Glutamatergic neuron (in vitro differentiated cells): ENCODE data around the gene ANKRD6. TPM values are rescaled to one million over a fixed set of nuclear protein-coding genes. Genes with fewer than 3 reads are reported as not detected.

Experiments used
- DNase-seq: peaks from one replicate; pipeline ENCODE4 v3.0.0; 2022
- H3K27ac Mint-ChIP-seq: one replicate; pipeline ENCODE4 v1.8.0; 2020; ENCODE audit warnings: mild to moderate bottlenecking, mixed read lengths, inconsistent platforms; ENCODE audit not compliant: unreplicated experiment
- H3K27me3 Mint-ChIP-seq: one replicate; pipeline ENCODE4 v1.8.0; 2020; ENCODE audit warnings: mild to moderate bottlenecking, moderate library complexity, mixed read lengths, inconsistent platforms; ENCODE audit not compliant: unreplicated experiment
- H3K36me3 Mint-ChIP-seq: one replicate; pipeline ENCODE4 v1.8.0; 2020; ENCODE audit warnings: mild to moderate bottlenecking, mixed read lengths, inconsistent platforms; ENCODE audit not compliant: unreplicated experiment
- H3K4me1 Mint-ChIP-seq: one replicate; pipeline ENCODE4 v1.8.0; 2020; ENCODE audit warnings: mild to moderate bottlenecking, low read depth, mixed read lengths, inconsistent platforms; ENCODE audit not compliant: unreplicated experiment
- H3K4me3 Mint-ChIP-seq: one replicate; pipeline ENCODE4 v1.8.0; 2020; ENCODE audit warnings: mild to moderate bottlenecking, mixed read lengths, inconsistent platforms; ENCODE audit not compliant: unreplicated experiment
- H3K9me3 Mint-ChIP-seq: one replicate; pipeline ENCODE4 v1.8.0; 2020; ENCODE audit warnings: mild to moderate bottlenecking, moderate library complexity, mixed read lengths, inconsistent platforms; ENCODE audit not compliant: unreplicated experiment
- total RNA-seq: library from RNA; stranded (reverse); fragmentation: NEBNext Ultra II Directional; extraction: Animal tissue kit (Norgen Biotek cat#: 25700); gene quantifications from one replicate; pipeline ENCODE4 v1.2.1, GENCODE V29; 2021; ENCODE audit not compliant: unreplicated experiment
- TF ChIP-seq, protein P1 (sequence below): fragments of 200-600 bp; sonication (generic); IDR thresholded peaks from one replicate; pipeline ENCODE4 v1.5.0; 2021; ENCODE audit not compliant: partially characterized antibody, unreplicated experiment

The ANKRD6 gene
- total RNA-seq, 1 donor from 2014 or later: 31.9 TPM

DNA sequence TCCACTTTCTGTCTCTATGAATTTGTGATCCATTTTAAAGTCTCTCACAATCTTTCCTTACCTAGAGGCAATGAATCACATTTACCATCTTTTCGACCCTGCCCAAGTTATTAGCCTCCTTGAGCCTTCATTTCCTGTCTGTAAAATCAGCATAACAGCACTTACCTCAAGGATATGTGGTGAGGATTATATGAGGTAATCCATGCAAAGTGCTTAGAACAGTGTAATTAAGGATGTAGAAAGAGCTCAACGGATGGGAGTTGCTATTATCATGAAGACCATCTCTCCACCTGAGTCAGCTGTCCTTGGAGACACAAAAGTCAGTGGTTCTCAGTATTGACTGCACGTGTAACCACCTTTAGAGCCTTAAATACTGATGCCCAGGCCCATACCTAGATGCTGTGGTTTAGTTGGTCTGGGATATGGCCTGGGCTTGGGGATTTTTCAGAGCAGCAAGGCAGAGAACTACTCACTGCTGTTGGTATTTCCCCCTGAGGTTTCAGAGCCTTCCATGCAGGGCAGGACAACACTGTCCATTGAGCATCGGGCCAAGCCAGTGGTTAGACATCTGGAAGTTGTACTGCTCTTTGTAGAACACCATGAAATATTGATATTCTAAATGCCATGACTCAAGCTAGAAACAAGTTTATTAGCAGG is 149.8 kb downstream of the ANKRD6 start:
- Mint-ChIP-seq H3K27ac (peak overlapping the region; percentile 30), H3K4me3 (no peak overlapping the region), H3K9me3 (peaks cover 1% of the 10 kb centered on the region), H3K4me1 (peaks cover 33% of the 10 kb centered on the region), H3K27me3 (peaks cover 4% of the 10 kb centered on the region), H3K36me3 (no peaks in the 10 kb centered on the region)
- TF ChIP-seq, protein P1, sequence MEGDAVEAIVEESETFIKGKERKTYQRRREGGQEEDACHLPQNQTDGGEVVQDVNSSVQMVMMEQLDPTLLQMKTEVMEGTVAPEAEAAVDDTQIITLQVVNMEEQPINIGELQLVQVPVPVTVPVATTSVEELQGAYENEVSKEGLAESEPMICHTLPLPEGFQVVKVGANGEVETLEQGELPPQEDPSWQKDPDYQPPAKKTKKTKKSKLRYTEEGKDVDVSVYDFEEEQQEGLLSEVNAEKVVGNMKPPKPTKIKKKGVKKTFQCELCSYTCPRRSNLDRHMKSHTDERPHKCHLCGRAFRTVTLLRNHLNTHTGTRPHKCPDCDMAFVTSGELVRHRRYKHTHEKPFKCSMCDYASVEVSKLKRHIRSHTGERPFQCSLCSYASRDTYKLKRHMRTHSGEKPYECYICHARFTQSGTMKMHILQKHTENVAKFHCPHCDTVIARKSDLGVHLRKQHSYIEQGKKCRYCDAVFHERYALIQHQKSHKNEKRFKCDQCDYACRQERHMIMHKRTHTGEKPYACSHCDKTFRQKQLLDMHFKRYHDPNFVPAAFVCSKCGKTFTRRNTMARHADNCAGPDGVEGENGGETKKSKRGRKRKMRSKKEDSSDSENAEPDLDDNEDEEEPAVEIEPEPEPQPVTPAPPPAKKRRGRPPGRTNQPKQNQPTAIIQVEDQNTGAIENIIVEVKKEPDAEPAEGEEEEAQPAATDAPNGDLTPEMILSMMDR: no peak
- no peak for DNase-seq

DNA sequence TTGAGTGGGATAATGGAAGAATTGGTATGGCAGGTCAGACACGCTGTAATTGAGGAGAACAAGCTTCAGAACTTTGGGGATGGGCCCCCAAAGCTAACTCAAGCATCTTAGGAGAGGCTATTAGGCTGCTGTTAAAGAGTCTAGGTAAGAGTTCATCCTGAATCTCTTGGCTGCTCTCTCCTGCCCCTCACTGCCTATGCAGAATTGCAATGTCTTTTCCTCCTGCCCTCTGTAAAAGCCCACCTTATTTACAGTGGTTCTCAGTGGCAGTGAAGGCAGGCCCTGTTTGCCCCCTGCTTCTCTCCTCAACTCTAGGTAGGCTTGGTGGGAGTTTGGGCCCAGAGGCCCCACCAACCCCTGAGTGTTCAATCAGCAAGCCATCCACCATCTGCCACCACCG is 150.6 kb downstream of the ANKRD6 start:
- Mint-ChIP-seq H3K9me3 (peaks cover 1% of the 10 kb centered on the region), H3K4me3 (peak overlapping the region; percentile 46), H3K4me1 (peaks cover 33% of the 10 kb centered on the region), H3K27ac (peak overlapping the region; percentile 72), H3K36me3 (no peaks in the 10 kb centered on the region), H3K27me3 (peaks cover 4% of the 10 kb centered on the region)
- DNase-seq: no peak
- TF ChIP-seq, protein P1: no peak

DNA sequence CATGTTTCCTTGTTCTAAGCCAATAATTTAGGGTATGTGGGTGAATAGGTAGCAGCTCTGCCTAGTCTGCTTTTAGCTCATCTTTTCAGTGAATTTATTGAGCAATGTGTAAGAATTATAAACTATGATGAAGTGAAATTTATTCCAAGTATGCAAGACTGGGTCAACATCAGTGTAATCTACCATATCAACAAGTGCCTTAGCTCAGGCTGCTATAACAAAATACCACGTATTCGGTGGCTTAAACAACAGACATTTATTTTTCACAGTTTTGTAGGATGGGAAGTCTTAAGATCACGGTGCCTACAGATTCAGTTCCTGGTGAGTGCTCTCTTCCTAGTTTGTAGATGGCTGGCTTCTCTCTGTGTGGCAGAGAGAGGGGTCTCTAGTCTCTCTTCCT is 151.6 kb downstream of the ANKRD6 start:
- DNase-seq: no peak
- no peak overlapping the region for H3K4me3 Mint-ChIP-seq
- TF ChIP-seq, protein P1: no peak
- peaks cover 1% of the 10 kb centered on the region for H3K9me3 Mint-ChIP-seq
- H3K36me3 Mint-ChIP-seq: no peaks in the 10 kb centered on the region
- H3K4me1 Mint-ChIP-seq: peaks cover 37% of the 10 kb centered on the region
- H3K27ac Mint-ChIP-seq: no peak overlapping the region
- H3K27me3 Mint-ChIP-seq: peaks cover 4% of the 10 kb centered on the region

DNA sequence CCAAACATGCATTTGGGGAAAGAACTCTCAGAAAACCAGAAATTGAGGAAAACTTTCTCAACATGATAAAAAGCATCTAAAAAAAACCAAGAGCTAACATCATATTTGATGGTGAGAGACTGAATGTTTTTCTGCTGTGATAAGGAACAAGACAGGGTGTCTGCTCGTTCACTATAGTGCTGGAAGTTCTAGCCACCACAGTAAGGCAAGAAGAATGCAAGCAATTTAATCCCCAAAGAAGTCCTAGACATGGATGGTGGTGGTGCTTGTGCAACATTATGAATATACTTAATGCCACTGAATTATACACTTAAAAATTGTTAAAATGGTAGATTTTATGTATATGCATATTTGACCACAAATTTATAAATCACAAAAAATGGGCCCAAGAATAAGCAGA is 152.2 kb downstream of the ANKRD6 start:
- Mint-ChIP-seq H3K4me1 (peaks cover 43% of the 10 kb centered on the region), H3K9me3 (no peaks in the 10 kb centered on the region), H3K27ac (no peak overlapping the region), H3K4me3 (no peak overlapping the region), H3K36me3 (no peaks in the 10 kb centered on the region), H3K27me3 (peaks cover 4% of the 10 kb centered on the region)
- TF ChIP-seq, protein P1: no peak
- no peak for DNase-seq

DNA sequence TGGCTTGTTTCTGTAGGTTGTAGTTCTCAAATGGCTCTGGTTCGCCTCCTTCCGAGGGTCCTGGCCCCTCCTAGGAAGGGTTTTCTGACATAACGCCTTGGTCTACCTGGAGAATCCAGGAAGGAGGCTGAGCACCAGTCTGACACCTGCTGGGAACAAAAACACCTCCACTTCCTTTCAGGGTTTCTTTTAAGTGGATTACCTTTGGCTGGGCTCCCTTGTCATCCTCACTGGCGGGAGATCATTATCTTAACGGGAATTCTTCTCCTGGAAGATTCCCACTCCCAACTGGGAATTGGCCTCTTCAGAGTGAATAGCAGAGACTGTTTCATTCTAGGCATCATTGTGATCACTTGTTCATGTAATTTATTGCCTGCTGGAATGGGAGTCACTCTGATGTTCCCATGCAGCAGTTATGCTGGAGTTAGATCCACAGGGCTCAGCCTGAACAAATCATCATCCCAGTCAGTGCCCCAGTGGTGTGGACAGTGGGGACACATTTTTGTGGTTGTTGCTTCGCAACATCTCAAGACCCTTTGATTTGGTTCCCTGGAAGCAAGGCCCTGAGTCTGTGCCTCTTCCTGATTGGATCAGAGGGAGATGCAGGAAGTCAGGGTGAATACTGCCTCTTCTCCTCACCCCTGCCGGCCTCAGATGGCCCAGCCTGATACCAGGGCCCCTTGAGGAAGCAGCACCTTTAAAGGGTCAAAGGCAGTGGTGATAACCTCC is 156.5 kb downstream of the ANKRD6 start:
- Mint-ChIP-seq H3K27me3 (peaks cover 2% of the 10 kb centered on the region), H3K36me3 (no peaks in the 10 kb centered on the region), H3K27ac (peak overlapping the region; percentile 59), H3K9me3 (no peaks in the 10 kb centered on the region), H3K4me1 (peaks cover 15% of the 10 kb centered on the region), H3K4me3 (no peak overlapping the region)
- TF ChIP-seq, protein P1: no peak
- no peak for DNase-seq
